ENCODE measurements around the gene ADGRV1.
"Not testable (repeated sequence)": the region's sequence is repeated elsewhere in the genome, so short reads cannot be mapped to it uniquely, and the experiment has no call there.

The ADGRV1 gene

DNA sequence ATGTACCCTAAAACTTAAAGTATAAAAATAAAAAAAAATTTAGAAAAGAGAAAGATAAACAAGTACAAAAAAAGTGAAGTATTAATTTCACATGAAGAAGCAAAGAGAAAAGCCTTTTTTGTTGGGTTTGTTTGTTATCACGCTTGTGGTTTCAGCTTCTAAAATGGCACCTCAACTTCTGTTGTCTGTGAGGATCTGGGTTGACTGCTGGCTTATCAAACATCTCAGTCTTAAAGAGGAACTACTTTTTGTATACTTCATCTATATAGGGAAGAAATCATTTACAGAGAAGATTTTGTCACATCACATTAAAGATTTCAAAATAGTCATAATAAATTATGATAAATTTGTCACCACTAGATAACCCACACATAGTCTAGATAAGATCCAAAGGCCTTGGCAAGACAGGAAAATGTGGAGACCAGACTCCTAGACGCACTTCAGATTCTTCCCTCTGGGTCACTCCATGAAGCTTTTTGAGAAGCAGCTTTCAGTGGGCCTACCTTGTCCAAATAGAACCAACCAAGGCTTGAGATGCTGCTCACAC, 8.8 kb upstream of the ADGRV1 start:
- no peak for DNase-seq (ENCODE audit: low read depth in 2 of 2)

GRCh38 chr5:90550963-90551362, 7.6 kb upstream of the ADGRV1 start:
- DNase-seq (ENCODE audit: low read depth in 2 of 2), result no peak

DNA sequence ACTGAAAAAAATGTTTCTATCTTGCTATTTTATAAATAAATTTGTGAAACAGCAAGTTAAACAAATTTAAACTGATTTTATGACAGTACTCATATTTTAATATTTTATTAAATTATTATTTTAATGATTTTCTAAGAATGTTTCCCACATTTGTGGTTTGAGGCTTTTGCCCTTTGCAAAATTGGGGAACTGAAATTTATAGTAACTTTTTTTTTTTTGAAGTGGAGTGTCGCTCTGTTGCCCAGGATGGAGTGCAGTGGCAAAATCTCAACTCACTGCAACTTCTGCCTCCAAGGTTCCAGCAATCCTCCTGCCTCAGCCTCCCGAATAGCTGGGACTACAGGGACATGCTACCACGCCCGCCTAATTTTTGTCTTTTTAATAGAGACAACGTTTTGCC, 7.2 kb upstream of the ADGRV1 start:
- DNase-seq (ENCODE audit: low read depth in 2 of 2), result no peak

DNA sequence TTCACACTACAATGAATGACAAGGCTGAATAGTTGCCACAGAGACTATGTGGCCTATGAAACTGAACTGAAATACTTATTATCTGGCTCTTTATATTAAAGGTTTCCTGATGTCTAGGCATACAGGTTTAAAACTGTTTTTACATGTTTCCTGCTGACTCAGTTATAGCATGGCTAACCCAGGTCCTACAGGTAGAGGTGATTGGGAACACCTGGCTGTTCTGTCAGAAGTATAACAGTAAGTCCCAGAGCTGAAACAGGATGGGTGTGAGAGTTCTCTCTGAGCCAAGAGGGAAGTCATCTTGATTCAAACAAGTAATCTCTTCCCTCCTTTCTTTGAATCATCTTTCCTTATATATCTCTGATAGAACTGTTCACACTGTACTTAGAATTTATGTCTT, 4.9 kb upstream of the ADGRV1 start:
- DNase-seq (ENCODE audit: low read depth in 2 of 2), result no peak

- DNase-seq (ENCODE audit: low read depth in 2 of 2), result no peak
Measured at GRCh38 chr5:90554358-90555006, 4.1 kb upstream of the ADGRV1 start.

DNA sequence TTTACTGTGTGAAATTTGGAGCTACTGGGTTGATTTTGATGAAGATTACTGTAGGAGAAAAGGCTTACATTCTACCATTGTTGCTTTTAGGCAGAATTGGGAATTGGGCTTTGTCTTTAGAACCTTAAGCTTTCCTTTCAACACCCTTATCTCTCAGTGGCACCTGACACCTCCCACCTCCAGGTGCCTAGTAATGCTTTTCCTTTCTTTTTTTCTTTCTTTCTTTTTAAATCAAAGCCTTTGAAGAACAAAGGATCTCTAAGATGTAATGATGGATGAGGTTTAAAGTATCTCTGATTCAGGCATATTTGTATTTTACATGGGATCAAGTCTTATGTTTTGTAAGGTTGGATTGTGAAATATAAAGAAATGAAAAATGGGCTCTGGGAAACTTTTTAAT, 2.9 kb upstream of the ADGRV1 start:
- no peak for DNase-seq (ENCODE audit: low read depth in 2 of 2)

- no peak for DNase-seq (ENCODE audit: low read depth in 2 of 2)
Measured at GRCh38 chr5:90557391-90557790, 1.2 kb upstream of the ADGRV1 start.

- no peak for DNase-seq (ENCODE audit: low read depth in 2 of 2)
Measured at GRCh38 chr5:90557871-90558270, 726 bp upstream of the ADGRV1 start.

GRCh38 chr5:90560771-90561170, 2.2 kb downstream of the ADGRV1 start:
- DNase-seq (ENCODE audit: low read depth in 2 of 2), result no peak

GRCh38 chr5:90561766-90562165, 3.2 kb downstream of the ADGRV1 start:
- DNase-seq (ENCODE audit: low read depth in 2 of 2), result no peak

DNA sequence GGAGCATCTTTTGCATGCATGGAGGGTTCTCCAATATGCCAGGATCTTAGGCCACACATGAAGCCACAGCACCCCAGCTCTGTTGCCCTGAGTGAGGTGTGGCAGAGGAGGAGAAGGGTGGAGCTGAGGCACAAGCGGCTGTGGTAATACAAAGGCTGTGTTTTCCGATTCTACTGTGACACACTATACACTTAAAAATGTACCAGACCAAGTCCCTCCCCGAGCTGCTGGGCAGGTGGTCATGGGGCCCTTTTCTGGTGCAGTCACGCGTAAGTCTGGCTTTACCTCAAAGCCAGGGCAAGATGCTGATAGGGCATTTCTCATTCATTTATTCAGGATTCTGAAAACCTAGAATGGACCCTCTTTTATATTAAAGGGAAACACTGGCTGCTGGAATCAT, 3.7 kb downstream of the ADGRV1 start:
- no peak for DNase-seq (ENCODE audit: low read depth in 2 of 2)

DNA sequence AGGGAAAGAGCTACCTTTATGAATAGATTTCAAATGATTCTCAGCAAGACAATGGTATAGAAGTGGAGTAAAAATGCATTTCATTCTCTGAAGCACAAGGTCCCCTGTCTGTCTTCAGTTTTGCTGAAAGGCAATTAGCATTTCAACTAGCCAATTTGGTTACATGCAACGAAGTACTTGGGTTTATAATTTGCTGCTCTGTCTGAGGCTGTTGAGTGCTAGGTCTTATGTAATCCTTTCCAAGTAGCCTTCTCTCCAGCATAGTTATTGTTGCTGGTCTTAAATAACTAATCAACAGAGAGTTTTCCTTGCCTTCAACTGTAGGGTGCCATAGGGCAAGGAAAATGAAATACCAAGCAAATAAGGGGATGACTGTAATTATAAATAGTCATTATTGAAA, 4.5 kb downstream of the ADGRV1 start:
- no peak for DNase-seq (ENCODE audit: low read depth in 2 of 2)

GRCh38 chr5:90565491-90565890, 6.9 kb downstream of the ADGRV1 start:
- DNase-seq (ENCODE audit: low read depth in 2 of 2), result no peak

- DNase-seq (ENCODE audit: low read depth in 2 of 2), result no peak
Measured at GRCh38 chr5:90569084-90569483, 10.5 kb downstream of the ADGRV1 start.

- DNase-seq (ENCODE audit: low read depth in 2 of 2), result no peak
Measured at GRCh38 chr5:90570034-90570433, 11.4 kb downstream of the ADGRV1 start.

DNA sequence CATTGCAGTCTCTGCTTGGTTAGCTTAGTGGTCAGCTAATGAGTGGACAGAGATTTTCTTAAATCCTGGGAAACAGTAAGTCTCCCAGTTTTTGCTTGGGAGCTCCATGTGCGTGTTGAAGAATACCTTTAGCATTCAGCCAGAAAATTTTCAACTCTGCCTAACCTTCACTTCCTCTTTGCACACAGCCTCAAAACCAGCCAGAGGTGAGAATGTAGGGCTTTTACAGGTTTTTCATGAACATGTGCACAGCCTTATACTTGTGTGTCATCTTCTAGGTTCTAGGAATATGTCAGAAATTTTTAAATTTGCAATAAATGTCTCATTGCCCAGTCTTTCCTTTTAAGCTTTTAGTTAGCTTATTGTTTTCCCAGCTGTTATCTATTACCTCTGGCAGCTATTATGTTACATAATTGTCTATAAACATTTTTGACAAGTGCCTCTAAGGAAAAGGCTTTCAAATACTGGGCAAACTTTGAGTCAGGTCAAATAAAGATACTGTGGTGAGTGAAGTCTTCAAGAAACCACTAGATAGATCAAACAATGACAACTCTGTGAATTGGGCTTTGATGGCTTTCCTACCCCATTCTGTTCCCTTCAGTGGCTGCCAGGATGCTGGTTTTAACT, 12.7 kb downstream of the ADGRV1 start:
- no peak for DNase-seq (ENCODE audit: low read depth in 2 of 2)

DNA sequence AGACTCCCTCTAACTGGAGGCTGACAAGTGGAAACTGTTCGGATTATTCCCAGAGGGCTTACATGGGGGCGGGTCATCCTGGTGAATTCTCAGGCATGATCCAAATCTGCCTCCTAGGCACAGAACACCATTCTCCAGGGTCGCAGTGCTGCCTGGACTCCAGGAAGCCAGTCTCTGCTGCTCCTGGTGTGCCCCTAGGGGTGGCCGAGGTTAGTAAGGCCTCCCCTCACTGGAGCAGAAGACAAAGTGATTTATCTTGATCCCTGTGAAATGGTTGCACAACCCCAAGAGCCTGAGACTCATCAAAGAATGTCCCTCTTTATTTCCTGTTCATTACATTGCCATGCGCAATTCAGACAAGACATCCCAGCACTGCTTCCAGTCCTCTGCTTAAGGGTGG, 17.1 kb downstream of the ADGRV1 start:
- no peak for DNase-seq (ENCODE audit: low read depth in 2 of 2)

DNA sequence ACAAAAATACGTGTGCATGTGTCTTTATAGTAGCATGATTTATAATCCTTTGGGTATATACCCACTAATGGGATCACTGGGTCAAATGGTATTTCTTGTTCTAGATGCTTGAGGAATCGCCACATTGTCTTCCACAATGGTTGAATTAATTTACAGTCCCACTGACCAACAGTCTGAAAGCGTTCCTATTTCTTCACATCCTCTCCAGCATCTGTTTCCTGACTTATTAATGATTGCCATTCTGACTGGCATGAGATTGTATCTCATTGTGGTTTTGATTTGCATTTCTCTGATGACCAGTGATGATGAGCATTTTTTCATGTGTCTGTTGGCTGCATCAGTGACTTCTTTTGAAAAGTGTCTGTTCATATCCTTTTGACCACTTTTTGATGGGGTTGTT, 18.0 kb downstream of the ADGRV1 start:
- not testable (repeated sequence) for DNase-seq (ENCODE audit: low read depth in 2 of 2)

GRCh38 chr5:90579905-90580304, 21.3 kb downstream of the ADGRV1 start:
- not testable (repeated sequence) for DNase-seq (ENCODE audit: low read depth in 2 of 2)

GRCh38 chr5:90581956-90582355, 23.4 kb downstream of the ADGRV1 start:
- DNase-seq (ENCODE audit: low read depth in 2 of 2), result no peak

DNA sequence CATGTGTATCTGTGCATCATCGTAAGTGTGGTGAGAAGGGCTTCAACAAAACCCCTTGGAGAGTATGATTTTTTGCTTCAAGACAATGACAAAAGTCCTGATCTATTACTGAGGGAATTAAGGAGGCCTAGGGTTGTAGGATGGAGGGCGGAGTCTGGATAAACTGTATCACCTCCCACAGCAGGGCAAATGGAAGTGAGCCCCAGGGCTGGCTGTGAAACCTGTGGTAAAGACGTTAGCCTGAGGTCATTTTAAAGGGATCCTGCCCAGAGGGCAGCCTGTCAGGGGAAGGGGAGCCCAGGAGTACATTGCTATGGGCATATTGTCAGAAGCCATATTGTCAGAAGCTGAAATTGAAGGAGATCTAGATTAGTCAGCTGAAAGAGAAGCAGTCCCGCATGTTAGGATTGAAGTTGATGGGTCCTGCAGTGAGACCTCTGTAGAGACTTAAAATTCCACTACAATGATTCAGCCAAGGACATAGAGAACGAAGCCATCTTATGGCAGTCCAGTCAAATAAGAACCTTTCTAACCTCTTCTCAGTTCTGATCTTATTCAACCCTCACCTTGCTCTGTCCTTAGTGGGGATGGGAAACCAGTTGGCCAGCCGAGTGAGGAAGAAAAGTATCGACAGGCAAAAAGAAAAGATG, 26.9 kb downstream of the ADGRV1 start:
- DNase-seq (ENCODE audit: low read depth in 2 of 2), result no peak

- DNase-seq (ENCODE audit: low read depth in 2 of 2), result no peak
Measured at GRCh38 chr5:90586469-90586868, 27.9 kb downstream of the ADGRV1 start.

GRCh38 chr5:90590170-90590569, 31.6 kb downstream of the ADGRV1 start:
- DNase-seq (ENCODE audit: low read depth in 2 of 2), result no peak
